ENCODE data around the gene NEURL1B. TPM values are rescaled to one million over a fixed set of nuclear protein-coding genes. Genes with fewer than 3 reads are reported as not detected.

NEURL1B gene
- total and polyA plus RNA-seq, 11 donors, result 11.8 to 47.1 (median 25.8) TPM

- intact Hi-C loops (cut with DNase I), result loop anchor here (1.0 to 10.0 kb wide), 12 partner anchors 32 to 217 kb away; partner anchors contain the start of genes DUSP1 (in 4 of the 10) and ERGIC1 (in 1 of the 10)
- WGBS, 4 donors, result 84 to 87% (median 86%) methylated on average over 8 to 13 of the region's 13 CpGs
- Histone ChIP-seq H3K27me3 (no peaks in the 10 kb centered on the region), H3K9me3 (no peaks in the 10 kb centered on the region), H3K36me3 (no peaks in the 10 kb centered on the region), H3K4me3 (no peak overlapping the region), H3K27ac (peak overlapping the region; percentile 37 to 95 (median 78)), H3K4me1 (peaks cover 4 to 49% (median 42%) of the 10 kb centered on the region in 12 donors)
- DNase-seq (peak in 1 of 5 donors; percentile 63), ATAC-seq (no peak)
- TF ChIP-seq POLR2A (IDR thresholded peaks at IDR 0.05) (no peak), CTCF (IDR thresholded peaks at IDR 0.05) (no peak)
Measured at GRCh38 chr5:172715931-172716682, 75.0 kb downstream of the NEURL1B start.

GRCh38 chr5:172716796-172717313 lies 75.8 kb downstream of the NEURL1B start:
- peaks cover 4 to 57% (median 50%) of the 10 kb centered on the region in 12 donors for H3K4me1 ChIP-seq

GRCh38 chr5:172717481-172718195 lies 76.6 kb downstream of the NEURL1B start:
- Histone ChIP-seq H3K4me1 (peaks cover 4 to 64% (median 56%) of the 10 kb centered on the region in 12 donors), H3K27me3 (no peaks in the 10 kb centered on the region), H3K36me3 (no peaks in the 10 kb centered on the region), H3K9me3 (no peaks in the 10 kb centered on the region), H3K27ac (peak overlapping the region in 11 of 12 donors; percentile 7 to 90 (median 59)), H3K4me3 (peak overlapping the region in 3 of 12 donors; percentile 4 to 24 (median 20))
- no peak for TF ChIP-seq POLR2A (IDR thresholded peaks at IDR 0.05)
- no peak for TF ChIP-seq CTCF (IDR thresholded peaks at IDR 0.05)
- intact Hi-C loops (cut with DNase I), result loop anchor here (1.0 to 10.0 kb wide), 14 partner anchors 31 to 212 kb away; partner anchors contain the start of genes DUSP1 (in 6 of the 10) and ERGIC1 (in 1 of the 10)
- ATAC-seq (no peak), DNase-seq (peak in 2 of 5 donors; percentile 25 to 40)
- WGBS, 4 donors, result 62 to 69% (median 65%) methylated on average over 16 of the region's 16 CpGs

More at GRCh38 chr5:172716796-172717313, 75.8 kb downstream of the NEURL1B start:
- DNase-seq (peak; percentile 82 to 92 (median 87)), ATAC-seq (peak; percentile 60 to 73 (median 69))
- Histone ChIP-seq H3K36me3 (no peaks in the 10 kb centered on the region), H3K27me3 (no peaks in the 10 kb centered on the region), H3K27ac (peak overlapping the region; percentile 15 to 95 (median 69)), H3K4me3 (peak overlapping the region in 5 of 12 donors; percentile 4 to 24 (median 21)), H3K9me3 (no peaks in the 10 kb centered on the region)
- intact Hi-C loops (cut with DNase I), result loop anchor here (1.0 to 10.0 kb wide), 14 partner anchors 31 to 212 kb away; partner anchors contain the start of genes DUSP1 (in 6 of the 10) and ERGIC1 (in 1 of the 10)
- WGBS, 4 donors, result 5 to 10% (median 6%) methylated on average over 20 of the region's 20 CpGs
- TF ChIP-seq POLR2A (IDR thresholded peaks at IDR 0.05), result no peak
- peak; percentile 81 to 94 (median 90) for TF ChIP-seq CTCF (IDR thresholded peaks at IDR 0.05)

Data from heart left ventricle (tissue), 16 donors.